HG03565 (cell line): ENCODE measurements around the gene FOXB1.

Source experiments
- ATAC-seq: cut with Tn5 transposase; IDR thresholded peaks from one replicate; pipeline ENCODE4 v1.9.1; 2021; ENCODE audit warnings: mild to moderate bottlenecking, moderate library complexity; ENCODE audit not compliant: unreplicated experiment

FOXB1 gene

DNA sequence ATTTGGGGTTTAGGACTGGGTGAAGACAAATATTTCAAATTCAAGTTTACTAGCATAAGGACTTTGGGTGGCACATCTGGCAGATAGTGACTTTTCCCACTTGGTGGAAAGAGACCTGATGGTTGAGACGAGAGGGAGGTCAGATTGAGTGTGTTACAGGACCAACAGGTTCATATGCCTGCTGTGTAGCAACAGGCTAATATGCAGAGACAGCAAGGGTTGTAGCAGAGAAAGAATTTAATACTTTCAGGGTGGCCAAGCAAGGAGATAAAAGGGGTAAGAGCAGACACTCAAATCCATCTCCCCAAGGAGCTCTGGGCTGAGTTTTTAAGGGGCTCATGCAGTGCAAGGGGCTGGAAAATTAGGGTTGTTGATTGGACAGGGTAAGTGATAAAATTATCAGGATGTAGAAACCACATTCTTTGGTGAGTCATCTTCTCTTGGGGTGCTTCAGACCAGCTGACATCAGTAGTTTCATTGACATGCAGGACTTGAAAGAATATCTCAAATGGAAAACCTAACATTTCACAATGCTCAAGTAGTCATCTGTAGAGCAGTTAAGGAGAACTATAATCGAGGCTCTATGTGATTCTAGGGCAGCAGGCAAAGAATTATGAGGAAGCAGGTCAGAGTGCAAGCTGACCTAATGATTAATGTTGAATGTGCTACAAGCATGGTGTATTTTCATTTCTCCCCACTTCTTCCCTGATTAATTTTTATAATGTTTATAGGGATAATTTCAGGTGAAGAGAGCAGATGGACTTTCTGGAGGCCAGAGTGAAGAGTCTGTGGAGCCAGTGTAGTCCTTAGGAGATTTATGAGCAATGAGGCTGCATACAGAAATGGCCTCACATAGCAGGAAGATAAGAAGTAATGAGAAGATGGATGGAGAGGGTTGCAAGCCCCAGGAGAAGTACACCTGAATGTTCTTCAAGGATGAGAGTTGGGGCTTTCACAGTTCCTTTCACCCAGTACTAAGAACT is 13.7 kb downstream of the FOXB1 start:
- no peak for ATAC-seq

DNA sequence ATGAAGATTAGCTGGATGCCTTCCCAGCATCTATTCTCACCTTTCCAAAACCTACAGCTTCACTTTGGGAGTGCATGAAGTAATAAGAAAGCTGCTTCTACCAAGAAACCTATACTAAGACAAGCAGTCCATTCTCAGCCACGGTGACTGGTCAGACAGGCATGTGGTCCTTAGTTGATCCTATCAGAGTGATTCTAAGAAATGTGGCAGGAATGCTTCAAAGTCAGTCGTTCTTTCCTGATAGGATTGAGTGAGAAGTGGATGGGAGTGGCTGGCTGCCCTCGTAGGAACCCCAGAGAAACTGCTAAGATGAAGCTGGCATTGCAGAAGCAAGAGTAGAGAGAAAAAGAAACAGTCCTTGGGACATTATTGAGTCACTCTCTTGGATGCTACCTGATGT is 16.6 kb downstream of the FOXB1 start:
- ATAC-seq: no peak

DNA sequence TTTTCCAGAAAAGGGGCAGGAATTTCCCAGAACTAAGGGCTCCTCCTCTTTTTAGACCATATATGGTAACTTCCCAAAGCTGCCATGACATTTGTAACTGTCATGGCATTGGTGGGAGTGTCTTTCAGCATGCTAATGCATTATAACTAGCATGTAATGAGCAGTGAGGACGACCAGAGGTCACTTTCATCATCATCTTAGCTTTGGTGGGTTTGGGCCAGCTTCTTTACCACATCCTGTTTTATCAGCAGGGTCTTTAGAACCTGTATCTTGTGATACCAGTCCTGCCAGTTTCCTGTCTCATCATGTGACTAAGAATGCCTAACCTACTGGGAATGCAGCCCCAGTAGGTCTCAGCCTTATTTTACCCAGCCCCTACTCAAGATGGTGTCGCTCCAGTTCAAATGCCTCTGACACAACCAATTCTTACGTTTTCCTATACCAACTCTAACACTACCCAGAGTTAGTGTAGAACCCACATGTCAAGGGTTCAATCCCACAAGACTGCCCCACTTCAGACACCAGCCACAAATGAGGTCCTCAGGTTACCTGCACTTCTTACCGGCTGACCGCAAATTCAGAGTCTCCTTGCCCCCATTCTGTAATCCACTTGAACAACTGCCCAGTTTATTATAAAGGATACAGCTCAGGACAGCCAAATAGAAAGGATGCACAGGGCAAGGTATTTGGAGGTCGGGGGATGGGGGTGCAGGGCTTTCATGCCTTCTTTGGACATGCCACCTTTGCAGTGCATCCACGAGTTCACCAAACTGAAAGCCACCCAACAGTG is 17.7 kb downstream of the FOXB1 start:
- no peak for ATAC-seq

GRCh38 chr15:60022379-60022741 is 18.2 kb downstream of the FOXB1 start:
- no peak for ATAC-seq

- ATAC-seq: no peak
Measured at GRCh38 chr15:60026555-60026954, 22.4 kb downstream of the FOXB1 start.

GRCh38 chr15:60035344-60035743 is 31.2 kb downstream of the FOXB1 start:
- no peak for ATAC-seq

DNA sequence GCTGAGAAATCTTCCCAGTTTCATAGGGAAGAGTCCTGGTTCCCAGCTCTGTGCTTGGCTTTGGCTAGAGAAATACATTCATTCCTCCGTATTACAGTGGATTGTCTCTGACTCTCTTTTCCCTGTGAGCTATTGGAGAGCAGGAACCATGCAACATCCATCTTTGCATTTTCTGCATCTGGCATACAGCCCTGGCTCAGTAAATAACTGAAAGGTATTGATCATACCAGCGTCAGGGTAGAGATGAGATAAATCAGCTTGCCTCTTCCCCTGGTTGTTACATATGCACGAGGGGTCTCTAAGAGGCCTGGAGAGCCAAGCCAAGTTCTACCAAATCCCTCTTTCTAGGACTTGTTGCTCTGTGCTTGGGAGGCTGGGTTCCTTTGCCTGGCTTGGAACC is 35.2 kb downstream of the FOXB1 start:
- ATAC-seq: no peak

- no peak for ATAC-seq
Measured at GRCh38 chr15:60043744-60044435, 39.8 kb downstream of the FOXB1 start.

DNA sequence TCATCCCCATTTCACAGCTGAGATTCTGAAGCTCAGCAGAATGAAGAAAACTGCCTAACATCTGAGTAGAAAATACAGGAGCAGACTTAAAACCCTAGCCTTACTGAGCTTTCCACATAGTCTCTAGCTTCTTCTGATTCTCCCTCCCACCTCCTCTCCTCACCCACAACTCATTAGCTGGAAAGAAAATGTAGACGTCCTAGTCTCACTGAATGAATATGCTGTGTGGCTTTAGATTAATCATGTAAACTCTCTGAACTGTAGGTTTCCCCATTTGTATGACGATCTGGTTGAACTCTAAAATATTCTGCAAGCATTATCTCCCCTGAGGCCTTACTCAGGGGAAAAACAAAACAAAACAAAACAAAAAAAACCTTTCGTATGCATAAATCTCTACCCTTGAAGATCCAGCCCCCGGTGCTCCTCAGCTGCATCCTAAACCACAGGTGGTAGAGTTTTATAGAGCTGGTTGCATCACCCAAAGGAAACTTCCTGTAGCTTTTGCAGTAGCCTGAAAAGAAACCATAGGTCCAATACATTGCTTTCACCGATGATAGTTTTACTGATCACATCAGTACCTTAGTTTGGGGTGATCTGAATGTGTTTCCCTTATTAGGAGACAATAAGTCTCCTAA is 40.6 kb downstream of the FOXB1 start:
- ATAC-seq: no peak

DNA sequence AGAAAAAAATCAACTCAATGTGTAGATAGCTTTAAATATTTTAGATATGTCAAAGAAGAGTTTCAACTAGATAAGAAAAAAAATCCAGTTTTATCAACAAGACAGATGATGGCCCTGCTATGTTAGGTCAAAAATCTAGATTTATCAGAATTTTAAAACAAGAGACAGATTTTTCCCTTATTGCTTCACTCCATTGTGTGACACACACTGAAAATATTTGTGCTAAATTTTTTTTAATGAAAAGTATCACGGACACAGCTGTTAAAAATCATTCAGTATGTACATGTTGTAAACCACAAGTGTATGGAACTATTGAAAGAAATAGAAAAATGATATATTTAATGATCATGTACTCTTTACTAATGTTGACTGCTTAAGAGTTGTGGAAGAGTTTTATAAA is 43.6 kb downstream of the FOXB1 start:
- no peak for ATAC-seq

DNA sequence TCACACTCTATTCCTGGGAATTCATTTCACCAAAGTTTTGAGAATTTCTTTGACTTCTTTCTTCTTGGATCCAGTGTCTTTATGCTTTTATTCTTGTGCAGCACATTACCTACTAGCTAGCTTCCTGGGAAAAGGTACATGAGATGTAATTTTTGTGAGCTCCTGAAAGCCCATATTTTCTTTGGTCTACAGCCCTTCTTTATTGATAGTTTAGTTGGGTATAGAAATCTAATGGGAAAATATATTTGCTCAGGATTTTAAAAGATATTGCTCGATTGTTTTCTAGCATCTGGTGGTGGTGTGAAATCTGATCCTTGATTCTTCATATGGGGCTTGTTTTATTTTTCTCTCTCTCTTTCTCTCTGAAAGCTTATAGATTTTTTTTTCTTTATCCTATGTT is 45.8 kb downstream of the FOXB1 start:
- no peak for ATAC-seq

DNA sequence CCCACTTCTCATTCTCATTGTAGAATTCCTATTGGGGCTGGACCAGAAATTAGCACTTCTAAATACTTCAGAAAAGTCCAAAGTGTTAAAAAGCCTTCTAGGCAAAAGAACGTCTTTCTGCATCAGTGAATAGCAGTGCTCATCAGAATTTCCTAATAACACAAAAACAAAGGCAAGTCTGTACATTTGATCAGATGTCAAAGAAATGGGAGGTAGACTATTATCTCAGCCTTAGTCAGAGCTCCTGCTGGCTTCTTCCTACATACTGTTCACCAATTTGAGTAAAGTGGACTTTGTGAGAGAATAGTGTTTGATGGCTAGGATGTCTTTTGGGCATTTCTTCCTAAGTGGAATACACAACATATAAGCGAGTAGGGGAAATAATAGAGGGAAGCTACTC is 48.7 kb downstream of the FOXB1 start:
- ATAC-seq: no peak

GRCh38 chr15:60054472-60054871 is 50.4 kb downstream of the FOXB1 start:
- no peak for ATAC-seq
